Spinal cord (tissue), 10 donors: Measurements from ENCODE around the gene SLC8A1. TPM values are rescaled to one million over a fixed set of nuclear protein-coding genes. Genes with fewer than 3 reads are reported as not detected.

Experiments used
- DNase-seq, 6 donors: peaks; one replicate each; pipeline versions ENCODE4 v3.0.0 to v3.0.0-alpha.2; 2013 to 2015; ENCODE audit warnings: low spot score in 6 of 6, low read depth in 4 of 6
- H3K27ac ChIP-seq: one replicate; pipeline ENCODE4 v1.5.1; 2013; ENCODE audit warnings: low read depth, low read length, control low read depth
- H3K27me3 ChIP-seq: one replicate; pipeline ENCODE4 v1.6.1; 2013; ENCODE audit warnings: low read length; ENCODE audit not compliant: control insufficient read depth, insufficient read depth
- H3K36me3 ChIP-seq: one replicate; pipeline ENCODE4 v1.6.1; 2013; ENCODE audit warnings: low read length; ENCODE audit not compliant: control insufficient read depth, insufficient read depth
- H3K4me1 ChIP-seq: one replicate; pipeline ENCODE4 v1.6.1; 2013; ENCODE audit warnings: low read length; ENCODE audit not compliant: control insufficient read depth, insufficient read depth
- H3K4me3 ChIP-seq: one replicate; pipeline ENCODE4 v1.5.1; 2013; ENCODE audit warnings: low read depth, low read length, control low read depth
- H3K9me3 ChIP-seq: one replicate; pipeline ENCODE4 v1.6.1; 2013; ENCODE audit warnings: low read length; ENCODE audit not compliant: control insufficient read depth, insufficient read depth
- WGBS: methylation state at CpG from one replicate; pipeline ENCODE4 v1.1.5; 2013; ENCODE audit warnings: missing lambda C conversion rate; ENCODE audit not compliant: insufficient coverage; 5-methylcytosine and 5-hydroxymethylcytosine counted together
- polyA plus RNA-seq, 2 donors: library from polyadenylated mRNA; unstranded; fragments of 120-200 nt; gene quantifications; one replicate each; pipeline ENCODE4 v1.2.1, GENCODE V29; 2013; ENCODE audit not compliant: insufficient read length in 2 of 2
- total RNA-seq, 2 donors: library from RNA; depleted of rRNA in 1 of 2; stranded (reverse); fragments of 120-200 nt in 1 of 2; fragments of >200 nt in 1 of 2; gene quantifications; one replicate each; pipeline versions ENCODE4 v1.2.3 to v1.2.4, GENCODE V29; 2013 to 2014
- donor health status: healthy.

SLC8A1 gene
- total and polyA plus RNA-seq, 4 donors: 21.9 to 137 (median 56.3) TPM

GRCh38 chr2:40281021-40281940, 170.6 kb downstream of the SLC8A1 start:
- WGBS: 0% methylated on average over 1 of the region's 3 CpGs
- peak overlapping the region; percentile 36 for H3K27ac ChIP-seq

DNA sequence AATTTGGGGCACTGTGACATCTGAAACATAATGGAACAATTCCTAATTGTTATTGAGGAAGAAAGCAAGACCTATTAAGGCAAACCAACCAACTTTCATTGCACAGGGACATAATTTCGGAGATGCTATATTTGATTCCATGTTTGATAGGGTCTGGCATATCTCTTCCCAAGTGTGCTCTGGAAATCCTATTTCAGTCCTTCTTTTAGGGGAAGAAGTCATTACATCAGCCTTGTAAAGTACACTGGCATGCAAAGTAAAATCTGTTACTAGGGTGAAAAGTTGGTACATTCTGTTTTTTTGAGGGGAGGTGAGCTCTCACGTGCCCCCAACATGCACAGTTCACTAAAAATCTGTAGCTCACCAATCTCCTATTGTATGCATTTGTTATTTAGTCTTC, 172.4 kb downstream of the SLC8A1 start:
- DNase-seq: no peak
- Histone ChIP-seq H3K36me3 (no peaks in the 10 kb centered on the region), H3K9me3 (peaks cover 1% of the 10 kb centered on the region), H3K4me3 (no peak overlapping the region), H3K27me3 (no peaks in the 10 kb centered on the region), H3K27ac (no peak overlapping the region), H3K4me1 (no peaks in the 10 kb centered on the region)
- WGBS: no CpG with 5 or more reads among the region's 2 CpGs

More at GRCh38 chr2:40281021-40281940, 170.6 kb downstream of the SLC8A1 start:
- Histone ChIP-seq H3K9me3 (peaks cover 1% of the 10 kb centered on the region), H3K4me3 (no peak overlapping the region), H3K4me1 (no peaks in the 10 kb centered on the region), H3K36me3 (no peaks in the 10 kb centered on the region), H3K27me3 (no peaks in the 10 kb centered on the region)
- DNase-seq: peak in 3 of 6 donors; percentile 31 to 70 (median 54)

DNA sequence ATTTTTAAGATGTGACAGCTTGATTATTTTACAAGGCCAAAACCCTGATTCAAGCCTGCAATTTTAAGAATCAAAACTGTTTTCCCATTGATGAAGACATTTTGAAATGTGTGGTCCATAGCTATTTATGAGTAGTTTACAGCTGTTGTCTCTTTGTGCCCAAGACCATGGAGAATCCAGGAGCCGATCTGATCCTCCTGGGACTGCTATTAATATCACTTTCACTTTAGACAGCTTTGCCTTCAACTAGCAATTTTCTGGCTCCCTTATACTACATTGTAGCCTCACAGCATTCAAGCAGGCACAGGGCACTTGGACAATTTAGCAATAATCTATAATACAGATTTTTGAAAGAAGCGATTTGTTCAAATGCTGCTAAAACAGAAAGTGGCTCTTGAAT, 172.9 kb downstream of the SLC8A1 start:
- Histone ChIP-seq H3K27me3 (no peaks in the 10 kb centered on the region), H3K36me3 (no peaks in the 10 kb centered on the region), H3K27ac (no peak overlapping the region), H3K9me3 (peaks cover 1% of the 10 kb centered on the region), H3K4me1 (no peaks in the 10 kb centered on the region), H3K4me3 (no peak overlapping the region)
- WGBS: 10% methylated on average over 1 of the region's 2 CpGs
- no peak for DNase-seq

DNA sequence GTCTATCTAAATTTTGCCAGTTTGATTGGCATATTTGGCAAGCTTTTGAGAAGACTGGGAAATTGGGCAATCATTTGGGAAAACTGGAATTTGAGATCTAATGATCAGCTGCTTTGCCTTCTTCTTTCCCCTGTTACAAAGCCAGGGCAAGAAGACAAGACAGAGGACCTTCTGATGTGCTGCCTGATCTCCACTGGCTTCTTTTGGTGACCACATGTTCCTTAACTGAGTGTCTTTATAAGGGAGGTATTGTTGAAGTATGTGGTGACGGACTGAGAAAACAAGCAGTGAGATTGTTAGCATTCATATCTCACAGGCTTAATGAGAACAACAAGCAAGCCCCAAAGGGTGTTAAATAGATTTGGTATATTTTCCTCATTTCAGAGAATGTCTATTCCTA, 175.8 kb downstream of the SLC8A1 start:
- WGBS: no CpG with 5 or more reads among the region's 1 CpG
- no peaks in the 10 kb centered on the region for H3K36me3 ChIP-seq

DNA sequence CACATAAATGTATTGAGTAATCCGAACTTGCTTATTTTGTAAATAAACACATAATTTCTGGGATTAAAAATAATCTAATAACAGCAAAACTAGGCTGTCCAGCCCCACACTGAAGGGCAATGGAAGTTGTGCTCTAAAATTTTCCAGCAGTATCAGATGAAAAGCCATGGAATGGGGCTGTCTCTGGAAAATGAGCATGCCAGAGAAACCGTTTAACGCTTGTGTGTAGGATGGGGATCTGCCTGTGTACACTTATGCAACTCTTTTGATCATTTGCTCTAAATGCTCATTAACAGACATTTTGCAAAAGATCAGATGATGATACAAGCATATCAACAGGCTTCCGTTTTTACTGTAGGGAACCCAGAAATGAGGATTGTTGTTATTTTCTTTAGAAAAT, 177.6 kb downstream of the SLC8A1 start:
- no peaks in the 10 kb centered on the region for H3K36me3 ChIP-seq
- no peak for DNase-seq
- WGBS: no CpG with 5 or more reads among the region's 4 CpGs
- H3K9me3 ChIP-seq: peaks cover 1% of the 10 kb centered on the region
- no peak overlapping the region for H3K27ac ChIP-seq
- no peaks in the 10 kb centered on the region for H3K27me3 ChIP-seq
- H3K4me3 ChIP-seq: no peak overlapping the region
- no peaks in the 10 kb centered on the region for H3K4me1 ChIP-seq

More for the DNA sequence above, 175.8 kb downstream of the SLC8A1 start:
- Histone ChIP-seq H3K9me3 (peaks cover 1% of the 10 kb centered on the region), H3K4me1 (no peaks in the 10 kb centered on the region), H3K27ac (no peak overlapping the region), H3K27me3 (no peaks in the 10 kb centered on the region), H3K4me3 (no peak overlapping the region)
- DNase-seq: no peak

- H3K27ac ChIP-seq: no peak overlapping the region
- no peak for DNase-seq
- no peaks in the 10 kb centered on the region for H3K36me3 ChIP-seq
- H3K4me3 ChIP-seq: no peak overlapping the region
- no peaks in the 10 kb centered on the region for H3K4me1 ChIP-seq
- 90% methylated on average over 2 of the region's 6 CpGs for WGBS
- H3K9me3 ChIP-seq: peaks cover 1% of the 10 kb centered on the region
- H3K27me3 ChIP-seq: no peaks in the 10 kb centered on the region
Measured at GRCh38 chr2:40273734-40274182, 178.1 kb downstream of the SLC8A1 start.

DNA sequence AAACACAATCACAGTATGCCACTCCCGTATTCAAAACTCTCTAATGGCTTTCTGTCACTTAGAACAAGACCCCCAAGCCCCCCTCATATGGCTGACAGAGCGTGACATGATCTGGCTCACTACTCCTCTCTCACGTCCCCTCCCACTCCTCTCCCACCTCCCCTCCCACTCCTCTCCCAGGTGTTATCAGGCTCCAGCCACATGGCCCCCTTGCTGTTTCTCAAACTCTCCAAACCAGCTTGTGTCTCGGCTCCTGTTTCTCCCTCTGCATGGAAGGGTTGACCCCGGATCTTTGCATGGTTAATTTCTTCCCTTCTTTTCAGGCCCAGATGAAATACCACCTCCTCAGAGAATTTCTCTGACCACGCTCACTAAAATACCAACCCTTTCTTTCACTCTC, 180.8 kb downstream of the SLC8A1 start:
- H3K4me1 ChIP-seq: no peaks in the 10 kb centered on the region
- no peak for DNase-seq
- WGBS: 54% methylated on average over 6 of the region's 6 CpGs

DNA sequence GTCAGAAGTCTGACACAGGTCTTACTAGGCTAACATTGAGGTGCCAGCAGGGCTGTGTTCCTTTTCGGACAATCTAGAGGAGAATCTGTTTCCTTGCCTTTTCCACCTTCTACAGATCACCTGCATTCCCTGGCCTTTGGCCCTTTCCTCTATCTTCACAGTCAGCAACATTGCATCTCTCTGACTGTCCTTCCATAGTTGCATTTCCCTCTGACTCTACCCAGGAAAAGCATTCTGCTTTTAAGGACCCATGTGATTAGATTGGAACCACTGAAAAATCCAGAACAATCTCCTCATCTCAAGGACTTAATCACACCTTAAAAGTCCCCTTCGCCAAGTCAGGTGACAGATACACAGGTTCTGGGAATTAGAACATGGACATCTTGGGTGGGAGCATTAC, 181.5 kb downstream of the SLC8A1 start:
- Histone ChIP-seq H3K4me1 (no peaks in the 10 kb centered on the region), H3K9me3 (no peaks in the 10 kb centered on the region), H3K27me3 (no peaks in the 10 kb centered on the region), H3K36me3 (no peaks in the 10 kb centered on the region), H3K4me3 (no peak overlapping the region), H3K27ac (no peak overlapping the region)
- WGBS: 100% methylated on average over 1 of the region's 2 CpGs
- DNase-seq: no peak

More for the DNA sequence above, 180.8 kb downstream of the SLC8A1 start:
- Histone ChIP-seq H3K4me3 (no peak overlapping the region), H3K9me3 (no peaks in the 10 kb centered on the region), H3K36me3 (no peaks in the 10 kb centered on the region), H3K27me3 (no peaks in the 10 kb centered on the region), H3K27ac (no peak overlapping the region)

DNA sequence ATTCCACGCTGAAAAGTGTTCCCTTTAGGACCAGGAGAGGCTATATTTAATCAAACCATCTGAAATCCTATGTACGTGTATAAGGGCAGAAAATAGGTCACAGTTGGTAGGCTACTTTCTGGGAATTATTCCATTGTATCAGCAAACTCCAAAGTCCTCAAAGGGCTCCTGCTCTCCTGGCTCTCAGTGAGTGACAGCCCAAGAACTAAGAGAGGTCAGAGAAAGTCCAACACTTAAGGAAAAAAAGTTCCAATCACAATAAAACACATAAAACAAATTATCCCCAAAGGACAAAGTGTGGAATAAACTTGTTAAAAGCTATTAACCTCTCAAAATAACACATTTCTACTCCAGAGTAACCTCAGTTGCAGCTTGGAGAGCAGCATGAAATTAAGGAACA, 183.3 kb downstream of the SLC8A1 start:
- Histone ChIP-seq H3K4me3 (no peak overlapping the region), H3K9me3 (no peaks in the 10 kb centered on the region), H3K36me3 (no peaks in the 10 kb centered on the region), H3K4me1 (no peaks in the 10 kb centered on the region), H3K27ac (no peak overlapping the region), H3K27me3 (no peaks in the 10 kb centered on the region)
- no CpG with 5 or more reads among the region's 2 CpGs for WGBS
- no peak for DNase-seq

- Histone ChIP-seq H3K27me3 (no peaks in the 10 kb centered on the region), H3K36me3 (no peaks in the 10 kb centered on the region), H3K27ac (no peak overlapping the region), H3K9me3 (no peaks in the 10 kb centered on the region), H3K4me3 (no peak overlapping the region), H3K4me1 (no peaks in the 10 kb centered on the region)
- WGBS: 100% methylated on average over 1 of the region's 1 CpG
- no peak for DNase-seq
Measured at GRCh38 chr2:40266201-40266600, 185.7 kb downstream of the SLC8A1 start.
